IMR-90 (cell line): ENCODE data around the gene PATE4. TPM values are rescaled to one million over a fixed set of nuclear protein-coding genes. Genes with fewer than 3 reads are reported as not detected.

Source experiments
- ATAC-seq: fragments of 200-7000 bp; cut with Tn5 transposase; 2 replicates; pipeline ENCODE4 v1.9.1; 2020; ENCODE audit warnings: low read depth, mild to moderate bottlenecking, moderate library complexity
- BruUV-seq: library from RNA; stranded (reverse); fragments of 400-500 nt; replicated peaks from 2 replicates; lab custom pipeline; 2021; lab: Mats Ljungman, UMichigan
- CTCF ChIA-PET: fragments of 300-600 bp; formaldehyde crosslinking; extraction: SDS; loops from one replicate; lab custom pipeline; 2021; ENCODE audit warnings: antibody characterized with exemption; lab: Yijun Ruan, JAX
- POLR2A ChIA-PET: fragments of 300-600 bp; sonication (Branson Sonifier 250); formaldehyde crosslinking; loops from one replicate; lab custom pipeline; 2022; ENCODE audit warnings: antibody characterized with exemption; ENCODE audit not compliant: unreplicated experiment; lab: Charles Lee
- DNase-seq: peaks from one replicate; pipeline ENCODE4 v3.0.0; 2013
- H2AFZ ChIP-seq: replicated peaks from 2 replicates; pipeline ENCODE3; 2013; ENCODE audit warnings: low read length, mild to moderate bottlenecking; ENCODE audit not compliant: poor library complexity
- H2AK5ac ChIP-seq: 2 replicates; pipeline ENCODE4 v1.6.1; 2013; ENCODE audit warnings: low read depth, low read length, inconsistent platforms
- H2AK9ac ChIP-seq: replicated peaks from 2 replicates; pipeline ENCODE3; 2013; ENCODE audit warnings: mild to moderate bottlenecking, low read depth, low read length, moderate library complexity; ENCODE audit not compliant: poor library complexity
- H2BK120ac ChIP-seq: 2 replicates; pipeline ENCODE4 v1.6.1; 2013; ENCODE audit warnings: low read depth, low read length, inconsistent platforms
- H2BK15ac ChIP-seq: 3 replicates; pipeline ENCODE4 v1.6.1; 2013; ENCODE audit warnings: low read depth, low read length, inconsistent platforms
- H2BK20ac ChIP-seq: 2 replicates; pipeline ENCODE4 v1.6.1; 2013; ENCODE audit warnings: low read depth, mild to moderate bottlenecking, inconsistent platforms, low read length, moderate library complexity
- H2BK5ac ChIP-seq: 2 replicates; pipeline ENCODE4 v1.6.1; 2013; ENCODE audit warnings: mild to moderate bottlenecking, low read depth, low read length, inconsistent platforms; ENCODE audit not compliant: poor library complexity, severe bottlenecking
- H3K14ac ChIP-seq: replicated peaks from 2 replicates; pipeline ENCODE4 v1.6.1; 2013; ENCODE audit warnings: low read depth, low read length, inconsistent platforms
- H3K18ac ChIP-seq: 2 replicates; pipeline ENCODE4 v1.6.1; 2013; ENCODE audit warnings: low read depth, low read length, control low read depth
- H3K23ac ChIP-seq: 2 replicates; pipeline ENCODE4 v1.6.1; 2013; ENCODE audit warnings: low read depth, low read length, inconsistent platforms
- H3K27ac ChIP-seq: 2 replicates; pipeline ENCODE4 v1.5.1; 2013; ENCODE audit warnings: mild to moderate bottlenecking, control low read depth, low read length; ENCODE audit not compliant: insufficient read depth
- H3K27me3 ChIP-seq: 2 replicates; pipeline ENCODE4 v1.6.1; 2013; ENCODE audit warnings: low read length; ENCODE audit not compliant: control insufficient read depth, insufficient read depth
- H3K36me3 ChIP-seq: 2 replicates; pipeline ENCODE4 v1.6.1; 2013; ENCODE audit warnings: low read length, mixed read lengths; ENCODE audit not compliant: control insufficient read depth, insufficient read depth
- H3K4ac ChIP-seq: 2 replicates; pipeline ENCODE4 v1.6.1; 2013; ENCODE audit warnings: low read depth, low read length, inconsistent platforms
- H3K4me1 ChIP-seq: 2 replicates; pipeline ENCODE4 v1.6.1; 2013; ENCODE audit warnings: low read length, mixed read lengths; ENCODE audit not compliant: control insufficient read depth, insufficient read depth
- H3K4me2 ChIP-seq: 2 replicates; pipeline ENCODE4 v1.6.1; 2013; ENCODE audit warnings: low read depth, mild to moderate bottlenecking, control low read depth, low read length, moderate library complexity
- H3K4me3 ChIP-seq: 2 replicates; pipeline ENCODE4 v1.5.1; 2013; ENCODE audit warnings: low read depth, mild to moderate bottlenecking, control low read depth, low read length, moderate library complexity; ENCODE audit not compliant: insufficient read depth
- H3K56ac ChIP-seq: 2 replicates; pipeline ENCODE4 v1.6.1; 2013; ENCODE audit warnings: low read length, inconsistent platforms; ENCODE audit not compliant: insufficient read depth; ENCODE audit errors: extremely low read depth
- H3K79me1 ChIP-seq, 2 experiments: 2 replicates each; pipeline ENCODE4 v1.6.1; 2013; ENCODE audit warnings: low read length in 2 of 2, inconsistent platforms in 1 of 2, low read depth in 1 of 2
- H3K9ac ChIP-seq: 2 replicates; pipeline ENCODE4 v1.6.1; 2013; ENCODE audit warnings: low read depth, low read length, control low read depth
- H3K9me1 ChIP-seq: 2 replicates; pipeline ENCODE4 v1.6.1; 2013; ENCODE audit warnings: low read length, inconsistent platforms; ENCODE audit not compliant: insufficient read depth
- H3K9me3 ChIP-seq: 2 replicates; pipeline ENCODE4 v1.6.1; 2013; ENCODE audit warnings: low read length; ENCODE audit not compliant: control insufficient read depth, insufficient read depth
- H4K20me1 ChIP-seq: 2 replicates; pipeline ENCODE4 v1.6.1; 2013; ENCODE audit warnings: low read length, inconsistent platforms; ENCODE audit not compliant: insufficient read depth
- H4K5ac ChIP-seq: 2 replicates; pipeline ENCODE4 v1.6.1; 2013; ENCODE audit warnings: mild to moderate bottlenecking, low read depth, low read length, control low read depth
- H4K8ac ChIP-seq, 2 experiments: 2 replicates each; pipeline ENCODE4 v1.6.1; 2013; ENCODE audit warnings: low read depth in 2 of 2, low read length in 2 of 2, control low read depth in 1 of 2, inconsistent platforms in 1 of 2
- H4K91ac ChIP-seq: 2 replicates; pipeline ENCODE4 v1.6.1; 2013; ENCODE audit warnings: low read depth, low read length, inconsistent platforms; ENCODE audit not compliant: insufficient read depth
- MXI1 ChIP-seq: IDR thresholded peaks from 2 replicates; pipeline ENCODE4 v1.6.1; 2012; ENCODE audit warnings: low read depth, mild to moderate bottlenecking, low read length, moderate library complexity, borderline replicate concordance
- RAD21 ChIP-seq: IDR thresholded peaks from 2 replicates; pipeline ENCODE4 v1.6.1; 2012; ENCODE audit warnings: low read length, improper control_type of control experiment
- SMC3 ChIP-seq: fragments of 150-350 bp; IDR thresholded peaks from 2 replicates; pipeline ENCODE4 v1.6.1; 2016; ENCODE audit warnings: low read depth, mild to moderate bottlenecking, antibody characterized with exemption, low read length, moderate library complexity
- WGBS, 2 experiments: methylation state at CpG; one replicate each; pipeline versions ENCODE4 v1.1.5 to v1.1.7; 2013; ENCODE audit warnings: missing lambda C conversion rate in 2 of 2; ENCODE audit not compliant: insufficient read length in 1 of 2; ENCODE audit errors: extremely low coverage in 2 of 2; 5-methylcytosine and 5-hydroxymethylcytosine counted together
- dilution Hi-C: fragments of 300-500 bp; cut with HindIII; formaldehyde crosslinking; loops from one replicate; pipeline ENCODE4 v1.14.3; 2018; ENCODE audit warnings: low sequenced_read_pairs; ENCODE audit not compliant: unreplicated experiment
- in situ Hi-C: fragments of 300-500 bp; cut with MboI; formaldehyde crosslinking; loops from 3 replicates; pipeline ENCODE4 v1.14.3; 2019; ENCODE audit warnings: low sequenced_read_pairs, inconsistent platforms, mixed read lengths
- intact Hi-C: fragments of 100-400 bp; cut with micrococcal nuclease; formaldehyde crosslinking; loops from 2 replicates; pipeline ENCODE4 v1.10.0; 2022
- polyA plus RNA-seq, 3 experiments: library from polyadenylated mRNA; depleted of rRNA; stranded (reverse); fragments of >200 nt; gene quantifications; 2 replicates each; pipeline ENCODE4 v1.2.3, GENCODE V29; 2012; ENCODE audit warnings: low replicate concordance in 1 of 3
- total RNA-seq: library from RNA; depleted of rRNA; stranded (reverse); fragments of >200 nt; gene quantifications from 2 replicates; pipeline ENCODE4 v1.2.3, GENCODE V29; 2012
- TF ChIP-seq, protein P1 (sequence below): conservative IDR thresholded peaks from 2 replicates; pipeline ENCODE4 v1.5.1; 2012; ENCODE audit warnings: mild to moderate bottlenecking, low read depth, low read length, improper control_type of control experiment

Gene PATE4
- total and polyA plus RNA-seq, 2 of the 4 experiments (the other 2 are of a cell fraction), result not detected

DNA sequence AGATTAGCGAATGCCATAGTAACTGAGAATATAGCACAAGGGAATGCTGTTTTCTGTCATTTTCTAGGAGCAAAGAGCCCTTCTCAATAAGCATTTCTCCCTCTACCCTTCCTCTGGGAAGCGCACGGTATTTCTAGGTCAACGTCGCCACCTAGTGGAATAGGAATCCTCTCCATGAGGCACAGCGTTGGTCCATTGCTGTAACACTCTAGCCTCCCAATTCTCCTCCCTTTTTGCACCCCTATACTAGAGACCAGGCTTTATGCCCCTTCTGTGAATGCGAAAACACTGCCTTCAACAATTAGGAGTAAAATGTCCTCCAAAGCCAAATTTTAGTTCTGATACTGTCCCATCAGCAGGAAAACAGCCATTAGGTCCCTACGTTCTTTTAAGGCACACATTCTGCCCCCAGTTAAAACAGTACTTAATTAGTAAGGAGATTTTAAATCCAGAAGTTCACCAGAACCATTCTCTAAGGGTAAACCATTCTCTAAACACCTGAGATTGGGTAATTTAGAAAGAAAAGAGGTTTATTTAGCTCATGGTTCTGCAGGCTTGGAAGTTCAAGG lies 41.5 kb downstream of the PATE4 start:
- Histone ChIP-seq H2BK20ac (no peak overlapping the region), H2BK5ac (no peak overlapping the region), H3K79me1 (no peaks in the 10 kb centered on the region), H3K27me3 (peaks cover 2% of the 10 kb centered on the region), H3K4me3 (no peak overlapping the region), H4K91ac (no peak overlapping the region), H4K5ac (no peak overlapping the region), H2AK5ac (no peak overlapping the region), H2AK9ac (no peak overlapping the region), H4K20me1 (no peaks in the 10 kb centered on the region), H3K23ac (no peak overlapping the region), H4K8ac (no peak overlapping the region), H3K9me3 (no peaks in the 10 kb centered on the region), H3K9ac (no peak overlapping the region), H3K4me1 (no peaks in the 10 kb centered on the region), H3K9me1 (no peaks in the 10 kb centered on the region), H3K27ac (no peak overlapping the region), H2BK120ac (no peak overlapping the region), H2BK15ac (no peak overlapping the region), H2AFZ (no peak overlapping the region), H3K36me3 (no peaks in the 10 kb centered on the region), H3K4ac (no peak overlapping the region), H3K4me2 (0 out of 2 replicates have a peak overlapping the region, but pooled peaks have one; percentile 16), H3K14ac (no peak overlapping the region), H3K56ac (no peak overlapping the region), H3K18ac (no peak overlapping the region)
- BruUV-seq, result no TSS peak
- intact Hi-C loops, result loop anchor here (1.0 to 10.0 kb wide), 8 partner anchors 248 to 912 kb away; partner anchors contain the start of genes EI24 and FEZ1
- dilution Hi-C loops, result no loop called here
- in situ Hi-C loops, result loop anchor here (10.0 kb wide), 2 partner anchors 250 to 440 kb away; partner anchors contain the start of gene CHEK1
- 0% methylated on average over 1 of the region's 8 CpGs; no CpG with 5 or more reads in 1 of the 2 experiments for WGBS, 2 experiments
- CTCF ChIA-PET, result interaction anchor here (0.6 kb wide), 2 partner anchors 248 to 367 kb away, joined by 3 to 4 read pairs; no protein-coding TSS in a partner anchor
- DNase-seq (peak; percentile 70), ATAC-seq (peak; percentile 98)
- POLR2A ChIA-PET, result no interaction called here
- peak; percentile 84 for TF ChIP-seq RAD21
- TF ChIP-seq MXI1, result no peak
- TF ChIP-seq, protein P1, sequence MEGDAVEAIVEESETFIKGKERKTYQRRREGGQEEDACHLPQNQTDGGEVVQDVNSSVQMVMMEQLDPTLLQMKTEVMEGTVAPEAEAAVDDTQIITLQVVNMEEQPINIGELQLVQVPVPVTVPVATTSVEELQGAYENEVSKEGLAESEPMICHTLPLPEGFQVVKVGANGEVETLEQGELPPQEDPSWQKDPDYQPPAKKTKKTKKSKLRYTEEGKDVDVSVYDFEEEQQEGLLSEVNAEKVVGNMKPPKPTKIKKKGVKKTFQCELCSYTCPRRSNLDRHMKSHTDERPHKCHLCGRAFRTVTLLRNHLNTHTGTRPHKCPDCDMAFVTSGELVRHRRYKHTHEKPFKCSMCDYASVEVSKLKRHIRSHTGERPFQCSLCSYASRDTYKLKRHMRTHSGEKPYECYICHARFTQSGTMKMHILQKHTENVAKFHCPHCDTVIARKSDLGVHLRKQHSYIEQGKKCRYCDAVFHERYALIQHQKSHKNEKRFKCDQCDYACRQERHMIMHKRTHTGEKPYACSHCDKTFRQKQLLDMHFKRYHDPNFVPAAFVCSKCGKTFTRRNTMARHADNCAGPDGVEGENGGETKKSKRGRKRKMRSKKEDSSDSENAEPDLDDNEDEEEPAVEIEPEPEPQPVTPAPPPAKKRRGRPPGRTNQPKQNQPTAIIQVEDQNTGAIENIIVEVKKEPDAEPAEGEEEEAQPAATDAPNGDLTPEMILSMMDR, result peak; percentile 82
- peak; percentile 60 for TF ChIP-seq SMC3
